Measurements from ENCODE around the gene MECP2.

MECP2 gene

GRCh38 chrX:154049209-154050112, 48.1 kb downstream of the MECP2 start:
- no peaks in the 10 kb centered on the region for H3K9me2 ChIP-seq (replicated peaks; ENCODE audit: low read depth, low read length)
- no peaks in the 10 kb centered on the region for H3K4me1 ChIP-seq (ENCODE audit: insufficient read depth, low read length, poor library complexity, severe bottlenecking)
- H2AFZ ChIP-seq (ENCODE audit: low read length) = no peak overlapping the region
- H3K4me3 ChIP-seq (ENCODE audit: low read length, poor library complexity, severe bottlenecking) = no peak overlapping the region
- no peaks in the 10 kb centered on the region for H3K9me3 ChIP-seq (ENCODE audit: insufficient read depth, low read depth, low read length)
- peaks cover 14% of the 10 kb centered on the region for H4K20me1 ChIP-seq (ENCODE audit: insufficient read depth, low read length, poor library complexity, severe bottlenecking)
- no peaks in the 10 kb centered on the region for H3F3A ChIP-seq (ENCODE audit: low read depth)
- H3K79me2 ChIP-seq (ENCODE audit: insufficient read depth, low read length) = peaks cover 86% of the 10 kb centered on the region
- no peaks in the 10 kb centered on the region for H3K27me3 ChIP-seq (ENCODE audit: insufficient read depth, low read length, poor library complexity, severe bottlenecking)
- H3K9ac ChIP-seq (ENCODE audit: low read depth, low read length, poor library complexity, severe bottlenecking) = no peak overlapping the region
- peaks cover 45% of the 10 kb centered on the region; the same call in 1 of the 2 replicates for H3K36me3 ChIP-seq (ENCODE audit: insufficient read depth, low read length)
- no peak overlapping the region for H3K4me2 ChIP-seq (ENCODE audit: low read depth, low read length, poor library complexity, severe bottlenecking)
- TF ChIP-seq CTCF (conservative IDR thresholded peaks at IDR 0.05; ENCODE audit: low read length) = no peak
- TF ChIP-seq EZH2phosphoT487 (IDR thresholded peaks at IDR 0.05; ENCODE audit: borderline replicate concordance) = no peak

- Histone ChIP-seq H3K27me3 (ENCODE audit: insufficient read depth, low read length, poor library complexity, severe bottlenecking) (no peaks in the 10 kb centered on the region), H4K20me1 (ENCODE audit: insufficient read depth, low read length, poor library complexity, severe bottlenecking) (peaks cover 14% of the 10 kb centered on the region), H3F3A (ENCODE audit: low read depth) (no peaks in the 10 kb centered on the region), H3K9me2 (replicated peaks; ENCODE audit: low read depth, low read length) (no peaks in the 10 kb centered on the region), H3K4me1 (ENCODE audit: insufficient read depth, low read length, poor library complexity, severe bottlenecking) (no peaks in the 10 kb centered on the region), H3K9ac (ENCODE audit: low read depth, low read length, poor library complexity, severe bottlenecking) (no peak overlapping the region), H3K36me3 (ENCODE audit: insufficient read depth, low read length) (peaks cover 41% of the 10 kb centered on the region; the same call in 1 of the 2 replicates), H3K79me2 (ENCODE audit: insufficient read depth, low read length) (peaks cover 83% of the 10 kb centered on the region), H2AFZ (ENCODE audit: low read length) (no peak overlapping the region), H3K9me3 (ENCODE audit: insufficient read depth, low read depth, low read length) (no peaks in the 10 kb centered on the region), H3K4me3 (ENCODE audit: low read length, poor library complexity, severe bottlenecking) (no peak overlapping the region), H3K4me2 (ENCODE audit: low read depth, low read length, poor library complexity, severe bottlenecking) (no peak overlapping the region)
- TF ChIP-seq EZH2phosphoT487 (IDR thresholded peaks at IDR 0.05; ENCODE audit: borderline replicate concordance) (no peak), CTCF (conservative IDR thresholded peaks at IDR 0.05; ENCODE audit: low read length) (no peak)
Measured at GRCh38 chrX:154048398-154048797, 49.1 kb downstream of the MECP2 start.

- Histone ChIP-seq H3K4me2 (ENCODE audit: low read depth, low read length, poor library complexity, severe bottlenecking) (no peak overlapping the region), H2AFZ (ENCODE audit: low read length) (no peak overlapping the region), H3K36me3 (ENCODE audit: insufficient read depth, low read length) (peaks cover 35% of the 10 kb centered on the region; the same call in 1 of the 2 replicates), H3K4me3 (ENCODE audit: low read length, poor library complexity, severe bottlenecking) (no peak overlapping the region), H3K9ac (ENCODE audit: low read depth, low read length, poor library complexity, severe bottlenecking) (no peak overlapping the region), H3K79me2 (ENCODE audit: insufficient read depth, low read length) (peaks cover 84% of the 10 kb centered on the region), H3K9me2 (replicated peaks; ENCODE audit: low read depth, low read length) (no peaks in the 10 kb centered on the region), H3K27me3 (ENCODE audit: insufficient read depth, low read length, poor library complexity, severe bottlenecking) (no peaks in the 10 kb centered on the region), H3F3A (ENCODE audit: low read depth) (no peaks in the 10 kb centered on the region), H3K9me3 (ENCODE audit: insufficient read depth, low read depth, low read length) (no peaks in the 10 kb centered on the region), H3K4me1 (ENCODE audit: insufficient read depth, low read length, poor library complexity, severe bottlenecking) (no peaks in the 10 kb centered on the region), H4K20me1 (ENCODE audit: insufficient read depth, low read length, poor library complexity, severe bottlenecking) (peaks cover 9% of the 10 kb centered on the region)
- TF ChIP-seq CTCF (conservative IDR thresholded peaks at IDR 0.05; ENCODE audit: low read length) = no peak
- TF ChIP-seq EZH2phosphoT487 (IDR thresholded peaks at IDR 0.05; ENCODE audit: borderline replicate concordance) = no peak
Measured at GRCh38 chrX:154046940-154047610, 50.4 kb downstream of the MECP2 start.
